ENCODE data around the gene FLACC1.
"Not testable (repeated sequence)": the region's sequence is repeated elsewhere in the genome, so short reads cannot be mapped to it uniquely, and the experiment has no call there.

FLACC1 gene, protein sequence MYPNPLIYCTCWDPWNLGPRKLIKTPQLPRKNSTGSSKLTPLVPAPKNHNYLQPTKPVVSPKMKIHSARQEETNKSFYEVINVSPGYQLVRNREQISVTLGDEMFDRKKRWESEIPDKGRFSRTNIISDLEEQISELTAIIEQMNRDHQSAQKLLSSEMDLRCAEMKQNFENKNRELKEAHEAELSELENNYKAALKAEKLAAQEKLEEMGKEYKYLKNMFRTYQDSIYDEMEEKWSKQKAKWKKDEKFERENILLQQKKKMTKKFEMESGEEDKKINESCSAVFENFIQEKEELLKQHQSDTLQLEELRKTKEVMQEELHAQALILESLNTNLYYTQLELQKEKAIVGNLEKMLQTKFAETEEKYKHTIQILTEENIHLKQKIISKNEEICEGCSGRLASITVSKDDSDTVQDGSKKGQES

GRCh38 chr2:201357221-201357620, at the start of gene FLACC1:
FLACC1 (minus strand) TSS chr2:201357345; CDS start chr2:201351404, 5,941 bp downstream.
- no peak for DNase-seq

DNA sequence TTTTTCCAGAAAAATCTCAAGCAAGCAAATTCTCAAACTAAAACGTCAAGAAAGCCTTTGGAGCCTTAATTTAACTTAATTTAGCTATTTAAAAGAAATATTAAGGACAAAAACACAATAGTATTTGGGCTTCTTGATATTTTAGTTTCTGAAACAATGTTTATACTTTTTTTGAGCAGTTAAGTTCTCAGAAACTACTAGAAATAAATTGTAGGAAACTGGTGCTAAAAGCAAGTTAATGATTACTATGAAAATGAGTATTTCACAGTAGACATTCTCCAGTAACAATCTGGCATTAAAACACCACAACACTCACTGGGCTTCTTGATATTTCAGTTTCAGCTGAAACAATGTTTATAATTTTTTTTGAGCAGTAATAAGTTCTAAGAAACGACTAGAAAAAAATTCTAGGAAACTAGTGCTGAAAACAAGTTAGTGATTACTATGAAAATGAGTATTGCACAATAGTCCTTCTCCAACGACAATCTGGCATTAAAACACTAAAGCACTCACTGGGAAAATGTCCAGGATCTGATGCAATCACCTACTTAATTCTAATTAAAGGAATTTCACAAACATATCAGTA, 49.0 kb upstream of the FLACC1 start:
- no peak for DNase-seq

- DNase-seq: no peak
Measured at GRCh38 chr2:201404699-201405280, 47.6 kb upstream of the FLACC1 start.

- DNase-seq: no peak
Measured at GRCh38 chr2:201403880-201404279, 46.7 kb upstream of the FLACC1 start.

DNA sequence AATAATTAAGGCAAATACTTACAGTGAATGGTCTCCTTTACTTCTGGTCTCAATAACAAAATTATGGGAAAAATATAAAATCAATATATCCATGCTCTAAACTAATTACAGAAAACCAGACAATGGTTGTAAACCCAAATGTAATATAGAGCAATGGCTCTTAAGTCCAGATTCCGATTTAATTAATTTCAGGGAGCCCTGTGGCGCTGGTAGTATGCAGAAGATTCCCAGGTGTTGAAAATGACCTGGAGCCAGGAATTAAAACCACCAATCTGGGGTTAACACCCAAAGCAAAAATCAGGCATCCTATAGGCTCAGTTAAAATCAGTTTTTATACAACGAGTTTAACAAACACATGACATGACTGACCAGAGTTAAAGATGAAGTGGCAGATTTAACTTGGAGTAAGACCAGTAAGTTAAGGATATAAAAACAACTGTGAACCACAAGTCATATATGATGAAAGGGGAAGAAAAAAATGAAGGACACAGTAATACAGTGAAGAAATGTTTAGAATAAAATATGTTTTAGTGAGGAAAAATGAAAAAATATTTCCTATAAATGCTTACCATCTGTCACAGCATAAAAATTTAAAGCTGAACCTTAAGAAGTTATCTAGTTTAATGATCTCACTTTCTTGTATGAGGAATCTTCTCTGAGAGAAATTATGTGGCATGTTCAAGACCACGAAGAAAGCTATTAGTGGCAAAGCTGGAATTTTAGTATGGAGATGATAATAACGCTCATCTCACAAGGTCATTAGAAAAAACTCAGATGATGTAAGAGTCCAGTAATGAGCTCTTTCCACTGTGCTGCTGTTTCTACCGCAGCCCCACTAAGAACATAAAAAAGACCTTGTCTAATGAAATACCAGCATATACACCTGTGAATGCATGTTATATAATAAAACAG, 45.8 kb upstream of the FLACC1 start:
- DNase-seq: no peak

GRCh38 chr2:201401815-201402214, 44.7 kb upstream of the FLACC1 start:
- DNase-seq: no peak

- DNase-seq: no peak
Measured at GRCh38 chr2:201396595-201396994, 39.5 kb upstream of the FLACC1 start.

- no peak for DNase-seq
Measured at GRCh38 chr2:201383136-201383535, 26.0 kb upstream of the FLACC1 start.

DNA sequence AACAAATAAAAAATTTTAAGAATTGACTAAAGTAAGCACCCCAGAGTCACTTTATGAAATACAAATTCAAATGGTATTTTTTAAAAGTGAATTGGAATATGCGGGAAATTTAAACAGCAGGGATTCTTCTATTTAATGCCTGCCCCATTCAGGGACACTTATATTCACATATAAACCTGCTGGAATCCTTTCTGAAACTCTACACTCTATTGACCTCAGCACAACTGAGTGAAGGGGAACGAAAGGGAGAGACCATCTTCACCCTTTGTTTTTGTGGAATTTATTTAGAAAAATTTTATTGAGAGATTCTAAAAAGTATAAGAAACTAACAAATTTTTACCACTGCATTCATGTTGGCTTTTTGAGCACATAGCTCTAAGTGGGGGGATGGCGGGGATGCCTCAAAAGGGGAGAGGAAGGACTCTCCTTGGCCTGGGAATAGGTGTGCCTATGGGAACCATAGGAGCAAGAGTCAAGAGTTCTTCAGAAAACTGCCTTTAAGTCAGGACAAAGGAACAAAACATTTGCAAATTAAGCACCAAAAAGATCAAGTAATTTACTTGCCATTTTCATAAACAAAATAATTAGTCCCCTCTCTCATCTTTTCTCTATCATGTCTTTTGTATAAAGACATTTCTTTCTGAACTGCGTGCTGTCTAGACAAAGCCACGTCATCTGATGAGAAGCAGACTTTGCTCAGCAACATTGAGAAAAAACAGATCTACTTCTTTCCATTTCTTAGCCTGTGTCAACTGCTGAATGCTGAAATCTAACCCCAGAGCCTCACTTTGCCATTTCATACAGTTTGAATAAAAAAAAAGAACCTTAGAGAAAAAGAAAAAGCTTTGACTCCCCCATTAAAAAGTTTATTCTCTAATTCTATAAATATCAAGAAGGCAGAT, 21.6 kb upstream of the FLACC1 start:
- no peak for DNase-seq

DNA sequence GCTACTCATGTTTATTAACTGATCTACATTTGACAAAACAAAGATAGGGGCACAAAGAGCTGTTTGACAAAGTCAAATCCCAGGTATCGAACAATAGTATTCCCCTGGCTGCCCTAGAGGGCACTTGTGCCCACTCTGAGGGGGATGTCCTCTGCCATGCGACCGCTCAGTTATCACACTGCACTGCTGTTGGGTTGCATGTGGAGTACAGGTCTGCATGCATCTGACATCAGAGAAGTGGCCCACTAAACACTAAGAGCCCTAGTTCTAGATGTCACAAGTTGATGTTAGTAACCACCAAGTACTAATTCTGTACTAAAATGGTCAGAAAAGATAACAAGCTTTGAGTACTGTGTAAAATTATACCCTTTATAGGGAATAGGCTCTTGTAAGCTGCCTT, 20.1 kb upstream of the FLACC1 start:
- no peak for DNase-seq

DNA sequence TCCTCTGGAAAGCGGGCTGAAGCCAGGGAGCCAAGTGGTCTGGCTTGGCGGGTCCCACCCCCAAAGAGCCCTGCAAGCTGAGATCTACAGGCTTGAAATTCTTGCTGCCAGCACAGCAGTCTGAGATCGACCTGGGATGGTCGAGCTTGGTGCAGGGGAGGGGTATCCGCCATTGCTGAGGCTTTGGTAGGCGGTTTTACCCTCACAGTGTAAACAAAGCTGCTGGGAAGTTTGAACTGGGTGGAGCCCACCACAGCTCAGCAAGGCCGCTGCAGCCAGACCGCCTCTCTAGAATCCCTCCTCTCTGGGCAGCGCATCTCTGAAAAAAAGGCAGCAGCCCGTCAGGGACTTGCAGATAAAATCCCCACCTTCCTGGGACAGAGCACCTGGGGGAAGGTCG, 12.6 kb upstream of the FLACC1 start:
- DNase-seq: no peak

DNA sequence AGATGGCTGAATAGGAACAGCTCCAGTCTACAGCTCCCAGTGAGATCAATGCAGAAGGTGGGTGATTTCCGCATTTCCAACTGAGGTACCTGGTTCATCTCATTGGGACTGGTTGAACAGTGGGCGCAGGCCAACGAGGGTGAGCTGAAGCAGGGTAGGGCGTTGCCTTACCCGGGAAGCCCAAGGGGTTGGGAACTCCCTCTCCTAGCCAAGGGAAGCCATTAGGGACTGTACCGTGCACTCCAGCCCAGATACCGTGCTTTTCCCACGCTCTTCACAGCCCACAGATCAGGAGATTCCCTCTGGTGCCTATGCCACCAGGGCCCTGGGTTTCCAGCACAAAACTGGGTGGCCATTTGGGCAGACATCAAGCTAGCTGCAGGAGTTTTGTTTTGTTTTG, 12.2 kb upstream of the FLACC1 start:
- not testable (repeated sequence) for DNase-seq

- DNase-seq: no peak
Measured at GRCh38 chr2:201366146-201366545, 9.0 kb upstream of the FLACC1 start.

DNA sequence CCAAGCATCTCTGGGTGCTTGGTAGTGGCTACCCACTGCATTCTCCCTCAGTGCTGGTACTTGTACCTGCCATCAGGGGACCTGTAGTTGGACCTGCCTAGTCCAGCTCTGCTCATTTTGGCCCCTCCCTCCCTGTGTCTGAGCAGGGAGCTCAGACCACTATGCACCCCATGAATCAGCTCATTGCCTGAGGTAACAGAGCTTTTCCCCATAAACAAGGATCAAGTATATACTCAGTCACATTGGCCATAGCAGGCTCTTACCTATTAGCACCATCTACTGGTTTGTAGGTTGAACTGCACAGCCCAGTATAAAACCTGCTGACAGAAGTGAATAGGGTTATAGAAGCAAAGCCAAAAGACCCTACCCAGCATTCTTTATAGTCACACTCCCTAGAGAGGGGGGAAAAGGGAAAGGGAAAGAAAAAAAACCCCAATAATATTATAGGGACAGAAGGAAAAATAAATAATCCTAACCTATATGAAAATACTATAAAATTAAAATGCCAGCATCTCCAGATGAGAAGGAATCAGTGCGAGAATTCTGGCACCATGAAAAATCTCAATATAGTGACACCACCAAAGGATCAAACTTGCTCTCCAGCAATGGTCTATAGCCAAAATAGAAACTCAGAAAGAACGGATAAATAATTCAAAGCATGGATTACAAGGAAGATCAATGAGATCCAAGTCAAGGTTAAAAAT, 6.9 kb upstream of the FLACC1 start:
- DNase-seq: no peak

DNA sequence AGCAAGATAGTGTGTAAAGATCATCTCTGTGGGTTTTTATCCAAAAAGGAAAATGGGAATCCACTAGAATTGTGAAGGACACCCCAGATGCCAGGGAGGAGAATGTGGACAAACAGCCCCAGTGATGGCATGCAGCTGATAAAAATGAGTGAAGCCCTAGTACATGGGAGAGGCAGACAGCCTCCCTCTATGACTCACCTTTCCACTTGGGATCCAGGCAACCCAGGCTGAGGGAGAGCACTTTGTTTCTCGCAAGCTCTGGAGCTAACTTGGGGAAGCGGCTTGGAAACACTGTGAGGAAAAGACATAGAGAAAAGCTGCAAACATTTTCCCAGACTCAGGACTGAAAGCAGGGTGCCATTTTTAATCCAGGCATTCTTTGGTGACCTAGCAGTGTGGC, 5.3 kb upstream of the FLACC1 start:
- no peak for DNase-seq

DNA sequence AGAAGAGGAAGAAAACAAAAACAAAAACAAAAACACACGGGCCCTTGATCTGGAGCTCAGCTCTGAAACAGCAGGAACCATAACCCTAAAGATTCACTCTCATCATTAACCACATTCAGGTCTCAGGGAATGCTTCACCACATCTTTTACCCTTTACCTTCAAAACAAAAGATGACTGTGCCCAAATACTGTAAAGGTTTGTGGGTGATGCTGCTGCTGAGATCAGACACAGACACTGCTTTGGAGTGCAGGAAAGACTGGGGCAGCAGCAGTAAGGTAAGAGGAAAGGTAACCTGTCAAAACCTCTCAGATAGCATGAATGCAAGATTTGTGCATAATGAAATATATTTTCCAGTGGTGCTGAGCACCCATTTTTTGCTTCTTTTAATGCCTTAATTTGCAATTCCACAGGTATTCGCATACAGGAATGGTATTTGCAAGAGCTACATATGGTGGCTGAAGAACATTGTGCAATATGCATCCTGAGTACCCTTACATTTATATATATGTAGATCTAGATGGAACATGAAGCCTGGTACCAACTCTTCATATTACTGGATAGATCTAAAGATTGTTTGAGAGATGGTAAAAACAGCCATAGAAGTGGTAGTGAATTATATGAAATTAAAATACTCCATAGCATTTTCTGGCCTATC, 4.1 kb upstream of the FLACC1 start:
- DNase-seq: no peak

- no peak for DNase-seq
Measured at GRCh38 chr2:201360256-201360655, 3.1 kb upstream of the FLACC1 start.

- no peak for DNase-seq
Measured at GRCh38 chr2:201358684-201359083, 1.5 kb upstream of the FLACC1 start.

GRCh38 chr2:201353116-201353515, 4.0 kb downstream of the FLACC1 start:
- DNase-seq: no peak

DNA sequence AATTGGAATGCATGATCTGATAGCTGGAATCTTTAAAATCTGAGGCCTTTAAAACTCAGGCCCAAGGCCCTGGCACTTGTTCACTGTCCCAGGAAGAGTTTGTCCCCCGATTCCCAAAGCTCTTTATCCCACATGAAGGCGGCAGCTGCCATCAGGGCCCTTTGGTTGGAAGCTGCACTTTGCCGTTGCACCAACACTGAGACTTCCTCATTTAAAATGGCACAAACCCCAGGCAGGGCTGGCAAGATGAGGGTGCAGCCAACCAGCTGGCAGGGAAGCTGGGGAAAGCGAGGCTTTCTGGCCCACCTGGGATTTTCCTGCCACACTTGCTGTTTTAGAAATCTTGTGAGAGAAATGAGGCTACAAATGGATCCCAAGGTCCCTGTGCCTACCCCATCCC, 6.3 kb downstream of the FLACC1 start:
- DNase-seq: no peak

- no peak for DNase-seq
Measured at GRCh38 chr2:201349601-201350000, 7.5 kb downstream of the FLACC1 start.
